Measurements from ENCODE around the gene GNAT1. TPM values are rescaled to one million over a fixed set of nuclear protein-coding genes. Genes with fewer than 3 reads are reported as not detected.

Gene GNAT1
- total RNA-seq, 2 experiments from 2014 or later: not detected

- ChIA-PET POLR2A (interaction anchor here (0.6 to 1.0 kb wide), 8 partner anchors 9 to 433 kb away, joined by 3 to 6 read pairs (median 4); partner anchors contain the start of gene SEMA3B), CTCF (ENCODE audit: unreplicated experiment) (interaction anchor here (1.4 kb wide), 1 partner anchor 9 kb away, joined by 3 read pairs; no protein-coding TSS in a partner anchor)
- peaks cover 62% of the 10 kb centered on the region for H3K4me1 ChIP-seq (ENCODE audit: insufficient read depth, low read length, poor library complexity, severe bottlenecking)
- peaks cover 65% of the 10 kb centered on the region for H3K79me2 ChIP-seq (ENCODE audit: insufficient read depth, low read depth, low read length)
- peak overlapping the region; percentile 80 for H3K4me3 ChIP-seq (ENCODE audit: low read depth, low read length, poor library complexity, severe bottlenecking)
- intact Hi-C loops (cut with micrococcal nuclease; ENCODE audit: unreplicated experiment): loop anchor here (1.0 to 5.0 kb wide), 3 partner anchors 8 to 329 kb away; partner anchors contain the start of genes C3orf18 and HEMK1
- H3K4me2 ChIP-seq (ENCODE audit: low read length): peak overlapping the region; percentile 87
- TF ChIP-seq, protein P1, sequence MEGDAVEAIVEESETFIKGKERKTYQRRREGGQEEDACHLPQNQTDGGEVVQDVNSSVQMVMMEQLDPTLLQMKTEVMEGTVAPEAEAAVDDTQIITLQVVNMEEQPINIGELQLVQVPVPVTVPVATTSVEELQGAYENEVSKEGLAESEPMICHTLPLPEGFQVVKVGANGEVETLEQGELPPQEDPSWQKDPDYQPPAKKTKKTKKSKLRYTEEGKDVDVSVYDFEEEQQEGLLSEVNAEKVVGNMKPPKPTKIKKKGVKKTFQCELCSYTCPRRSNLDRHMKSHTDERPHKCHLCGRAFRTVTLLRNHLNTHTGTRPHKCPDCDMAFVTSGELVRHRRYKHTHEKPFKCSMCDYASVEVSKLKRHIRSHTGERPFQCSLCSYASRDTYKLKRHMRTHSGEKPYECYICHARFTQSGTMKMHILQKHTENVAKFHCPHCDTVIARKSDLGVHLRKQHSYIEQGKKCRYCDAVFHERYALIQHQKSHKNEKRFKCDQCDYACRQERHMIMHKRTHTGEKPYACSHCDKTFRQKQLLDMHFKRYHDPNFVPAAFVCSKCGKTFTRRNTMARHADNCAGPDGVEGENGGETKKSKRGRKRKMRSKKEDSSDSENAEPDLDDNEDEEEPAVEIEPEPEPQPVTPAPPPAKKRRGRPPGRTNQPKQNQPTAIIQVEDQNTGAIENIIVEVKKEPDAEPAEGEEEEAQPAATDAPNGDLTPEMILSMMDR (conservative IDR thresholded peaks at IDR 0.05; ENCODE audit: low read length): no peak
- no peak for TF ChIP-seq EZH2phosphoT487 (IDR thresholded peaks at IDR 0.05; ENCODE audit: borderline replicate concordance, low read depth, low read length)
- H3K36me3 ChIP-seq (ENCODE audit: insufficient read depth, low read length): peaks cover 27% of the 10 kb centered on the region; the same call in 1 of the 2 replicates
- H3K27ac ChIP-seq (ENCODE audit: low read depth, low read length, poor library complexity, severe bottlenecking): peak overlapping the region; percentile 64
- no peak overlapping the region; the same call in 1 of the 2 replicates for H2AFZ ChIP-seq (ENCODE audit: low read length)
- H3K9me2 ChIP-seq (ENCODE audit: insufficient read depth, low read length): no peaks in the 10 kb centered on the region
- H3K9me3 ChIP-seq (ENCODE audit: low read length): no peaks in the 10 kb centered on the region
- no TSS peak for BruUV-seq (replicated peaks)
- H4K20me1 ChIP-seq (ENCODE audit: insufficient read depth, low read length): peaks cover 7% of the 10 kb centered on the region; the same call in 1 of the 2 replicates
- DNase-seq (ENCODE audit: low spot score): peak; percentile 90
Observed at GRCh38 chr3:50237754-50238548, 46.5 kb downstream of the GNAT1 start.

DNA sequence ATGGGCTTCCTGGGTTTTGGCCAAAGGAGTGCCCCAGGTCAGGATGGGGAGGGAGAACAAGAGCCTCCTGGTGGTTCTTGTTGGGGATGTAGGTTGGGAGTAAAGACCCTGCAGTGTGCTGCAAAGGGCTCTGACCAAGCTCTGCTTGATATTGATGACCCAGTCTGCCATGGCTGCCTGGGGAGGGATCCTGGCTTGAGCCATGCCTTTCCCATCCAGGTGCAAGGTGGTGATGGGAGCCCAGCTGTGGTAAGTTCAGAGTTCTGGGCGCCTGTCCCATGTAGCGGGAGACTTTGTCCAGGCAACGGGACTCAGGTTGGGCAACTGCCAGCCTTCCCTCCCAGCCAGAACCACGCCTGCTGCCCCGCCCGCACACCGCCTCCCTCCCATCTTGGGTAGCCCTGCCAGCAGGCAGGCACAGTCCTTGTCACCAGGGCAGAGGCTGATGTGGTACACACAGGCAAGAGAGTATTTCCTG is 47.2 kb downstream of the GNAT1 start:
- peaks cover 68% of the 10 kb centered on the region for H3K4me1 ChIP-seq (ENCODE audit: insufficient read depth, low read length, poor library complexity, severe bottlenecking)
- peak overlapping the region; percentile 64 for H3K27ac ChIP-seq (ENCODE audit: low read depth, low read length, poor library complexity, severe bottlenecking)
- no peaks in the 10 kb centered on the region for H3K9me2 ChIP-seq (ENCODE audit: insufficient read depth, low read length)
- DNase-seq (ENCODE audit: low spot score): no peak
- H3K4me3 ChIP-seq (ENCODE audit: low read depth, low read length, poor library complexity, severe bottlenecking): peak overlapping the region; percentile 80
- H4K20me1 ChIP-seq (ENCODE audit: insufficient read depth, low read length): peaks cover 10% of the 10 kb centered on the region; the same call in 1 of the 2 replicates
- H3K36me3 ChIP-seq (ENCODE audit: insufficient read depth, low read length): peaks cover 33% of the 10 kb centered on the region; the same call in 1 of the 2 replicates
- intact Hi-C loops (cut with micrococcal nuclease; ENCODE audit: unreplicated experiment): loop anchor here (5.0 kb wide), 2 partner anchors 99 to 329 kb away; partner anchors contain the start of genes C3orf18 and HEMK1
- peak overlapping the region; percentile 87 for H3K4me2 ChIP-seq (ENCODE audit: low read length)
- BruUV-seq (replicated peaks): no TSS peak
- no peaks in the 10 kb centered on the region for H3K9me3 ChIP-seq (ENCODE audit: low read length)
- no peak overlapping the region for H2AFZ ChIP-seq (ENCODE audit: low read length)
- TF ChIP-seq EZH2phosphoT487 (IDR thresholded peaks at IDR 0.05; ENCODE audit: borderline replicate concordance, low read depth, low read length): no peak
- TF ChIP-seq, protein P1 (conservative IDR thresholded peaks at IDR 0.05; ENCODE audit: low read length): no peak
- POLR2A ChIA-PET: interaction anchor here (1.0 kb wide), 1 partner anchor 9 kb away, joined by 3 read pairs; no protein-coding TSS in a partner anchor
- CTCF ChIA-PET (ENCODE audit: unreplicated experiment): no interaction called here
- peaks cover 71% of the 10 kb centered on the region for H3K79me2 ChIP-seq (ENCODE audit: insufficient read depth, low read depth, low read length)

Measured in OCI-LY7 (cell line).